Jurkat, Clone E6-1 (cell line): ENCODE results near the gene LCAT. TPM values are rescaled to one million over a fixed set of nuclear protein-coding genes. Genes with fewer than 3 reads are reported as not detected.
"Not testable (repeated sequence)": the region's sequence is repeated elsewhere in the genome, so short reads cannot be mapped to it uniquely, and the experiment has no call there.

Source experiments
- DNase-seq: peaks from one replicate; pipeline ENCODE4 v3.0.0-alpha.2; 2011; ENCODE audit warnings: low read depth, low spot score
- H3K4me3 ChIP-seq: 2 replicates; pipeline ENCODE4 v1.5.1; 2011; ENCODE audit warnings: mild to moderate bottlenecking, low read length, control low read depth, moderate library complexity
- polyA plus RNA-seq: library from polyadenylated mRNA; unstranded; fragments of >200 nt; gene quantifications from one replicate; pipeline ENCODE4 v1.2.1, GENCODE V29; 2012; ENCODE audit warnings: missing spikeins; ENCODE audit not compliant: insufficient read length, insufficient read depth

The LCAT gene, protein sequence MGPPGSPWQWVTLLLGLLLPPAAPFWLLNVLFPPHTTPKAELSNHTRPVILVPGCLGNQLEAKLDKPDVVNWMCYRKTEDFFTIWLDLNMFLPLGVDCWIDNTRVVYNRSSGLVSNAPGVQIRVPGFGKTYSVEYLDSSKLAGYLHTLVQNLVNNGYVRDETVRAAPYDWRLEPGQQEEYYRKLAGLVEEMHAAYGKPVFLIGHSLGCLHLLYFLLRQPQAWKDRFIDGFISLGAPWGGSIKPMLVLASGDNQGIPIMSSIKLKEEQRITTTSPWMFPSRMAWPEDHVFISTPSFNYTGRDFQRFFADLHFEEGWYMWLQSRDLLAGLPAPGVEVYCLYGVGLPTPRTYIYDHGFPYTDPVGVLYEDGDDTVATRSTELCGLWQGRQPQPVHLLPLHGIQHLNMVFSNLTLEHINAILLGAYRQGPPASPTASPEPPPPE
- 14.6 TPM for polyA plus RNA-seq

DNA sequence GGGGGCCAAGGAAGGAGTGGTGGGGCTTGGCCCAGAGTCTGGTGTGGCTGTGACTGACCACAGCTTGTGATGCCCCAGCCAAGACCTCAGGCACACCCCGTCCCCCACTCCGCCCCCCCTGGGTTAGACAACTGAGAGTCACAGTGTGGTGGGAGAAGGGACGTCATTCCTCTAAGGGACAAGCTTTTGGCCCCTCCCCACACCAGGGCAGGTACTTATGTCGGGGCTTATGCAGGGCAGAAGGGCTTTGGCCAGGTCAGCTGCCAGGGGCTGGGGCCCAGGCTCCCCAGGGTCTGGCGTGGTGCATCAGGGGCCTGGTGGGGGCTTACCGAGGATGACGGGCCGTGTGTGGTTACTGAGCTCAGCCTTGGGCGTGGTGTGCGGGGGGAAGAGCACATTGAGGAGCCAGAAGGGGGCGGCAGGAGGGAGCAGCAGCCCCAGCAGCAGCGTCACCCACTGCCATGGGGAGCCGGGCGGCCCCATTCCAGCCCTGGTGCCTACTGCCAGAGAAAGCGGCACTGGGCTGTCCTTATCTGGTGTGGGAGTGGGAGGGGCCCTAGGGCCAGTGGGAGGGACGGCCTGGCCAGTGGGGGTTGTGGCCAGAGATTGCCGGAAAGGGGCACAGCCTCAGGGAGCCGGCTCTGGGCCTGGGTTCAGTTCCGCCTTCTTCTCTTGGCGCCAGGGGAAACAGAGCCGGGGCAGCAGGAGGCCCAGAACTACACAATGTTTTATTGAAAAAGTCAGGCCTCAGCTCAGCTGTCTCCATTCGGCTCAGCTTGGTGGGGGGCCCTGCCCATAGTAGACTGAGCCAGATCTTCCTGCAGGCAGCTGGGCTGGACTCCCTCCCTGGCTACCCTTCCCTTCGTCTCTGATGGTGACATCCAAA lies at the start of gene LCAT:
TSS of gene LCAT (minus strand) at position 502 of the 886 bp plus-strand sequence. CDS start at position 483, 19 bp downstream.
- H3K4me3 ChIP-seq = no peak within 1 kb of the TSS

DNA sequence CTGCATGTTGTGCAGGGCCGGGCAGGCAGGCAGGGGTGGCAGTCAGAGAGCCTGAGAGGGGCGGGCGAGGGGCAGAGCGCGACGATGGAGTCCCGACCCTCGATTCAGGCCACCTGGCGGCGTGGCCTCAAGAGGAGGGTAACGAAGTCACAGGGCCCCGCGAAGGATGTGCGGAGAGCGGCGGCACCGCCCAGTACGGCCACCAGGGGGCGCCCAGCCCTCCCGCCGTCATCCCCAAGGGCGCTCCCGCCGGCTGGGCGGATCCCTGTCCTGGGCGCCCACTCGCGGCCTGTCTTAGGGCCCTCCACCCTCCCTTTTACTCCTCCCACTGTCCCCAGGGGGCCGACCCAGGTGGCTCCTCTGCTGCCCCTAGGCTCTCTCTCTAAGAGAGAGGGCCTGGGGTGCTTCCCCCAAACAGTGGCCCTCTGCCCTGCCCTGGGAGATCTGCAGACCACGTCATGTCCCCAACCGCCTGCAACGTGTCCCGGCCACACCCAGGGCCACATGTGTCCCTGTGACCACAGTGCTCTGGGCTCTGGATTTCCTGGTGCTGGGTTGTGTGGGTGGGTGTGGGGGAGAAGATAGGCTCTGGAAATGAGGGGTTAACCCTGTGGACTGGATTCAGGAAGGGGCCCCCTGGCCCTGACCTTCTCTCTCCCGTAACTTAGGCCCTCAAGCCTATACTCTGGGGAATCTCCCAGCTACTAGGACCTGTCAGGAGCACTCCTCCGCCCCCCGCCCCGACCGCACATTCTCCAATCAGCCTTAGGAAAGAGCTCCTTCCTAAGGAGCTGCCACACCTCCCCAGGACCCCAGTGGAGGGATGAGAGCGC lies 49.5 kb upstream of the LCAT start:
- H3K4me3 ChIP-seq = peak overlapping the region; percentile 38
- DNase-seq = peak; percentile 69

More for the DNA sequence above, at the start of gene LCAT:
- no peak for DNase-seq

DNA sequence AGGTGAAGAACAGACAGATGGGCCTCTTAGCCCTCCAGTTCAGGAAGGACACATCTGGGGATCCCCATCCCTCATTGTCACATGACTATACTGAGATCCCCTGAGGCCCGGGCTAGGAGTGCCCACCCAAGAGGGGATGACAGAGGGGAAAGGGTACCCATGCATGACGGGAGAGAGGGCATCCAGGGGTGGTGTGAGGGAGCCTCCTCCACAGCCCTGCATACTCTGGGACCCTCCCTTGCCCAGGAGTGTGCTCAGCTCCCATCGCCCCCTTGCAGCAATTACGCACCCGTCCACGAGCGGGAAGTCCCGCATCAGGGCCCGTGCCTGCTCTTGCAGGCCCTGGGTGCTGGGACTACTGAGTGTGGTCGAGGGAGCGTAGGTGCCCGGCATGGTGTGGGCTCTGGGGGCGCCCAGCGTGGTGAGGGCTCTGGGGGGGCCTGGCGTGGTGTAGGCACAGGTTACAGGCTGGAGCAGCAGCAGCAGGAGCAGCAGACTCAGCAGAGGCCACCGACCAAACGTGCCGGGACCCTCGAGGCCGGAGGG lies 48.8 kb upstream of the LCAT start:
- no peak overlapping the region for H3K4me3 ChIP-seq
- DNase-seq = no peak

DNA sequence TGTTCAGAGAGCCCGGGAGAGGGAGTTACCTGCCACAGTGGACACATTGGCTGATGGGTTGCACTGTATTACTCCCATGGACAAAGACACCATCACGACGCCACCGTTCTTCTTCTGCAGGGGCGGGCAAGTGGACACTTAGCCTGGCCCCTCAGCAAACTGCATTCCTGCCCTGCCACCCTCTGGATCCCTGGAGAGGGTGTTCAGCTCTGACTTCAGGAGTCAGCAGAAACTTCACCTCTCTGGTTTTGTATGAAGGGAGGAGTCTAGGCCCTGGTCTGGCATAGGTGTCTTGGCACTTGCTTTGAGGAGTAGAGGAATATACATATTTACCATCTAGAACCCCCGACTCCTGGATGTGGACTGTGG lies 46.1 kb upstream of the LCAT start:
- H3K4me3 ChIP-seq = no peak overlapping the region
- no peak for DNase-seq

DNA sequence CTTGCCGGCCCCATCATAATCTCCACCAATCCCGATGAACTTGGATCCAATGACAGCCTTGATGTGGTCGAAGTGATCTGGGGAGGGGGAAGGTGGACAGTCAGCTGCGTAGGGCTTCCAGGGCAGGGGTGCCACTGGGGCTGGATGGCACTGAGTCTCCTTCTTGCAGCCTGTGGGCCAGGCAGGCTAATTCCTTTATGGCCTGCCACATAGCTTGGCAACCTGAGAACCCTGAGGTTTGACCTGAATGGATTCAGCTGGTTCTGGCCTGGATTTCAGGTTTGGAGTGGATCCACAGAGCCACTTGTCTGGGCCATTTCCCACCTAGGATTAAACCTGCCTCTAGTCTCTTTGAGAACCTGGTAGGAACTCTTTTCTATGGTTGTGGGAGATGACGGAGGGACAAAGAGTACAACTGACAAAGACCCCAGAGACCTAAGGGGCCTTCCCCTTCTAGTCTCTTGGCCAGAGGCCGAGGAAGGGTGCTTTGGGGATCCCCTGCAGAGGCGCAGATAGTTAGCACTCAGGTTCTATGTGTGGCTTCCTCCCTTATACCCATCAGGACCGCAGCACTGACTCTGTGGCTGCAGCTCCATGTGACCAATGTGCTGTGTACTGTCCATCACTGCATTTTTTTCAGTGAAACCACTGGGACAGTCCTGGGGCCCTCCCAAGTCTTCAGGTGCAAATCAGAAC lies 45.5 kb upstream of the LCAT start:
- H3K4me3 ChIP-seq = no peak overlapping the region
- no peak for DNase-seq

DNA sequence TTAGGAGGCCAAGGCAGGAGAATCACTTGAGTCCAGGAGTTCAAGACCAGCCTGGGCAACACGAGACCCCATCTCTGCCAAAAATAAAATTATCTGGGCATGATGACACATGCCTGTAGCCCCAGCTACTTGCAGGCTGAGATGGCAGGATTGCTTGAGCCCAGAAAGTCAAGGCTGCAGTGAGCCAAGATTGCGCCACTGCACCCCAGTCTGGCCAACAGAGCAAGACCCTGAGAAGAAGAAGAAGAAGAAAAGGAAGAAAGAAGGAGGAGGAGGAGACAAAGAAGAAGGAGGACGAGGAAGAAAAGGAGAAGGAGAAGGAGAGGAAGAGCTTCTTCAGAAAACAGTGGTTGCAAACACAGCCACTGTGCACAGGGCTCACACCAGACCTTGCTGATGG lies 44.8 kb upstream of the LCAT start:
- no peak for DNase-seq
- no peak overlapping the region for H3K4me3 ChIP-seq

DNA sequence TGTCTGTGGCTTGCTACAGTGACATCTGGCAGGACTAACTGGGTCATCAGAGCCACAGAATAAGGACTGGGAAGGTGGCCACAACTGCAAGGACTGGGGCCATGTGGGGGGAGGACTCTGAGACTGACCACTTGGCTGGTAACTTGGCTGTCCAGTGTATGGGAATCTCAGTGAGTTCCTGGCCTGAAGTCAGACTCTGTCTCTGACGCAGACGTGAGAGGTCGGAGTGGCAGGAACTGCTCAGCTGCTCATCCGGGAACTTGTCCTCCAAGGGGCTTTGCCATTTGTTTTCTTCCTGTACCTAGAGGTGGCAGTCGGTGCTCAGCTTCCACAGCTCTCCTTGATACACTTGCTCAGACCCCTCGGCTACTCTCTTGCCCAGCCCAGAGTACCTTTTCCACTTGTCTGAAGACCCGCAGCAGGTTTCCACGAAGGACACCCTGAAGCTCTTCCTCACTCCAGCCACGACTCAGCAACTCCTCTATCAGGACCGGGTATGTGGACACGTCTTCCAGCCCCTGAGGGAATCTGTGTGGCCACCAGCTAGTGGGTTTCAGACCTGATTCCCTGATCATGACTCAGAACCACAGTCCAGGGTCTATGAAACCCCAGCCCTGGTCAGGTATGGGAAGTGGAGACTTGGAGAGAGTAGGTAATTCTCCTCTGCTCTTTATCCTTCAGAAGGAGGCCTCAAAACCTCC lies 43.7 kb upstream of the LCAT start:
- no peak for DNase-seq
- no peak overlapping the region for H3K4me3 ChIP-seq

DNA sequence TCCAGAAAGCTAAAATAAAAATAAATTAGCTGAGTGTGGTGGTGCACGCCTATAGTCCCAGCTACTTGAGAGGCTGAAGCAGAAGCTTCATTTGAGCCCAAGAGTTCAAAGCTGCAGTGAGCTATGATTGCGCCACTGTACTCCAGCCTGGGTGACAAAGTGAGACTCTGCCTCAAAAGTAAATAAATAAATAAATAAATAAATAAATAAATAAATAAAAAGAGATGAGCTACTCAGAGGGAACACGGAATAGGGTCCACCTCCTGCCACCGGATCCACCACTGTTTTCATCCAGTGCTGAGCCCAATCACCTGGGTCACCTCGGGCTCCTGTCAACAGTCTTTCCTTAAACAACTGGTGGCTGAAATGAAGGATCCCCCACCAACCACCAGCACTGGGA lies 43.0 kb upstream of the LCAT start:
- DNase-seq = no peak

DNA sequence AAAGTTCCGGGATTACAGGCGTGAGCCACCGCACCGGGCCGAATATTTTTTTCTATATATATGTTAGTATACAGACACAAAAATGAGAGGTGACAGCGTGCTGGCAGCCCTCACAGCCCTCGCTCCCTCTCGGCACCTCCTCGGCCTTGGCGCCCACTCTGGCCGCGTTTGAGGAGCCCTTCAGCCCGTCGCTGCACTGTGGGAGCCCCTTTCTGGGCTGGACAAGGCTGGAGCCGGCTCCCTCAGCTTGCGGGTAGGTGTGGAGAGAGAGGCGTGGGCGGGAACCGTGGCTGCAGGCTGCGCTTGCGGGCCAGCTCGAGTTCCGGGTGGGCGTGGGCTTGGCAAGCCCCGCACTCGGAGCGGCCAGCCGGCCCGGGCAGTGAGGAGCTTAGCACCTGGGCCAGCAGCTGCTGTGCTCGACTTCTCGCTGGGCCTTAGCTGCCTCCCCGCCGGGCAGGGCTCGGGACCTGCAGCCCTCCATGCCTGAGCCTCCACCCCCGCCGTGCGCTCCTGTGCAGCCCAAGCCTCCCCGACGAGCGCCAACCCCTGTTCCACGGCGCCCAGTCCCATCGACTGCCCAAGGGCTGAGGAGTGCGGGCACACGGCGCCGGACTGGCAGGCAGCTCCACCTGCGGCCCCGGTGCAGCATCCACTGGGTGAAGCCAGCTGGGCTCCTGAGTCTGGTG lies 38.2 kb upstream of the LCAT start:
- no peak for DNase-seq
- no peak overlapping the region for H3K4me3 ChIP-seq

More for the DNA sequence above, 43.0 kb upstream of the LCAT start:
- no peak overlapping the region for H3K4me3 ChIP-seq

DNA sequence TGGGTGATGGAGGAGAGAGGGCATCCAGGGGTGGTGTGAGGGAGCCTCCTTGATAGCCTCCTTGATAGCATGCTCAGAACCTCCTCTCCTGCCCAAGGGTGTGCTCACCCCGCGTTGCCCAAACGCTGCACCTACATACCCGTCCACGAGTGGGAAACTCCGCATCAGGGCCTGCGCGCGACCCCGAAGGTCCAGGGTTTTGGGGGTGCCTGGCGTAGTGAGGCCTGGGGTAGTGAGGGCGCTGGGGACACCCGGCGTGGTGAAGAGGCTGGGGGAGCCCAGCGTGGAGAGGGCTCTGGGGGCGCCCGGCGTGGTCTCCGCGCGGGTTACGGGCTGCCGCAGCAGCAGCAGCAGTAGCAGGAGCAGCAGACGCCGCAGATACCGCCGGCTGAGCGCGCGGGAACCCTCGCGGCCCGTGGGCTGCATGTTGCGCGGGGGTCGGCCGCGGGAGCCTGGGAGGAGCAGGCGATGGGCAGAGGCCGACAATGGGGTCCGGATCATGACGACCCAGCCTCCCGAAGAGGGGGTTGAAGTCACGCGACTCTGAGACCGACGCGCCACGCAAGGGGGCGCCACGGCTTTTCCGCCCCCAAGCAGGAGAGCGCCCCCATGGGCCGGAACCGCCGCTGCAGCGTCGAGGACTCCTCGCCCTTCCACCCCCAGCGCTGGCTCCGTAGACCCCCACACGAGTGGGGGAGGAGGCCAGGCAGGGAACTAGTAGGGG lies 36.2 kb upstream of the LCAT start, which contains the start of gene DPEP3:
TSS of gene DPEP3 (minus strand) at position 545 of the 724 bp plus-strand sequence. CDS start at position 426, 119 bp downstream.
- no peak for DNase-seq
- no peak within 1 kb of the TSS for H3K4me3 ChIP-seq

DNA sequence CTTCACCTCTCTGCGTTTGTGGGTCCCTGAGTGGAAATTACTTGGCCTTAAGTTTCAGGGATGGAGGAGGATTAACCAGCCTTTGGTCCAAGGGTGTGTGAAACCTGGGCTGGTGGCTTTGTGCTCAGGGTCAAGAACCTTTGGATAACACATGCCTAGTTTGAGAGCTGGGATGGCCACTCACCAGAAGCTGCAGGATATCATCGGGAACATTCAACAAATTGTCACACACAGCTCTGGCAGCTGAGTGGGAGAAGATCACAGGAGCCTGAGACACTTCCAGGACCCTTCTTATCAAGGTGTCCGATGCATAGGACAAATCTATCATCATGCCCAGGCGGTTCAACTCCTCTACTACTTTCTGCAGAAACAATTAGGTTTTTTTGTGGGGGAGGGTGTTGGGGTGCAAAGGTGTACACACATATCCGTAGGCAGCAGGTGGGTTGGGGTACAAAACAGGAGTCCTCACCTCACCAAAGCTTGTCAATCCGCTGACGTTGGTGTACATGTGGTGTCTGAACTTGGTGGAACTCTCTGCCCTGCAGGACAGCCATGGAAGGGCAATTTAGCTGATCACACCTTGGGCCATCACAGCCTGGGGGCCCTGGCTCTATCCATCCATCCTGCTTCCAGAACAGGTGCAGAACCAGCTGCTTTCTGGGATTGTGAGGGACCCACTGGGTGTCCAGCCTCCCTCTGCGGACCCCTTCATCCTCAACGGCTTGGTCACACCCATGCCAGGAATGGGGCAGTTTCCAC lies 33.7 kb upstream of the LCAT start:
- DNase-seq = no peak
- H3K4me3 ChIP-seq = no peak overlapping the region

DNA sequence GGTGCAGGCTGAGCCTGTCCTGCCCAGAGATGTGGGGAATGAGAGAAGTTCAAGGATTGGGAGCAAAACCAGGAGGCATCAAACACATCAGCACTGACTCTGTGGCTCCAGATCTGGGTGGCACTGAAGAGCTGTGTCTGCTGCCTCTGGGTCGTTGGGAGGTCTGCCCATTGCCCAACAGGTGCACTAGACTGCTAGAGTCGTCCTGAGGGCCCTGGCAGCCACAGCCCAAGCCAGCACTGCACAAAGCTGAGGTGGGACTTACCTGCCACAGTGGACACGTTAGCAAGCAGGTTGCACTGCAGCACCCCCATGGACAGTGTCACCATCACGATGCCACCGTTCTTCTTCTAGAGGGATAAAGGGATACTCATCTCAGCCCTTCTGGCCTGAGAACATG lies 33.1 kb upstream of the LCAT start:
- no peak for DNase-seq
- no peak overlapping the region for H3K4me3 ChIP-seq

DNA sequence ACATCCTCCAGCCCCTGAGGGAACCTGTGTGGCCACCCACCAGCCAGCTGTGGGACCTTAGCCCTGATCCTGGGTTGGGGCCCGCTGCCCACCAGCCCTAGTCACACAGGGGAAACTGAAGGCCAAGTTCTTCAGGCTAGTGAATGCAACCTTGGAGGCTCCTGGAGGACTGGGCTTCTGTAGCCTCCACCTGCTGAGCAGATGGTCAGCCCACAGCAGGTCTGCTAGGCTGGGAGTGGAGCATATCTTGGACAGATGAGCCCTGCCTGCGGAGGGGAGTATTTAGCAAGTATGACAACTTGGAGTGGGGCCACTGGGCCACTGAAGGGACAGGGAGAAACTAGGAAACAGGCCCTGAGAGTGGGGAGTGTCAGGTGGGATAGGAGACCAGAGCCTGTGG lies 32.3 kb upstream of the LCAT start:
- no peak overlapping the region for H3K4me3 ChIP-seq
- no peak for DNase-seq

DNA sequence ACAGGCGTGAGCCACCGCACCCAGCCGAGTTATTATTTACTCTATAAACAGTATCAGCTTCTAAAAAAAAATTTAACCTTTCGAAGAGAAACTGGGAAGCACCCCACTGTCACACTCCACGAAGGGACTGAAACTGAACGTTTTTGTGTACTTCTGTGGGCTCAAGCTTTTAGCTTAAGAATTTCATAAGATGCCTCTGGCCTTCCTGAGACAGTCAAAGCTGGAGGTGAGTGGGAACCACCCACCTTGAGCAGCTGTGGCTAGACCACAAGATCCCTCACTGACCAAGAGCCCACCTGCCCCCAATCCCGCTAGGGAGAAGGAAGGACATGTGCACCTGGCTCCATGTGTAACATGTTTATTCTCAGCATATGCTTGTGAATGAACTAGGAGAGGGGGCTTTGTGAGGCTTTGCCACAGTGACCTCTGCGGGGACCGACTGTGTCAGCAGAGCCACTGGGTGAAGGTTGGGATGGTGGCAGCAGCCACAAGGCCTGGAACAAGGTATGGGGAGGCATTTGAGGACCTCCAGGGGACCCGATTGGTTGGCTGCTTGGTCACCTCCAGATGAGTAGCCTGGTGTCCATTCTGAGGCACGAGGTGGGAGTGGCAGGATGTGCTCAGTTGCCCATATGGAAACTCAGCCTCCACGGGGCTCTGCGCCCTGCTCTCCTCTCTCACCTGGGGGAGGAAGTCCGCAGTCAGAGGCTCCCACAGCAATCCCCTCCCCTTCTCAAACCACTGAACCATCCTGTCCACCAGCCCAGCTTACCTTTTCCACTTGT lies 31.6 kb upstream of the LCAT start:
- DNase-seq = no peak
- no peak overlapping the region for H3K4me3 ChIP-seq

DNA sequence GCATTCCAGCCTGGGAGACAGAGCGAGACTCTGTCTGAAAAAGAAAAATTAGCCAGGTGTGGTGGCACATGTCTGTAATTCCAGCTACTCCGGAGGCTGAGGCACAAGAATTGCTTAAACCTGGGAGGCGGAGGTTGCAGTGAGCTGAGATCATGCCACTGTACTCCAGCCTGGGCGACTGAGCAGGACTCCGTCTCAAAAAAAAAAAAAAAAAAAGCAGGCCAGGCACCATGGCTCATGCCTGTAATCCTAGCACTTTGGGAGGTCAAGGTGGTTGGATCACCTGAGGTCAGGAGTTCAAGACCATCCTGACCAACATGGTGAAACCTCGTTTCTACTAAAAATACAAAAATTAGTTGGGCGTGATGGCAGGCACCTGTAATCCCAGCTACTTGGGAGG lies 28.4 kb upstream of the LCAT start:
- not testable (repeated sequence) for H3K4me3 ChIP-seq, DNase-seq
